GM10266 (cell line): Measurements from ENCODE around the gene PDE2A.

ENCODE experiments used
- DNase-seq: peaks from one replicate; pipeline ENCODE4 v3.0.0; 2012; ENCODE audit errors: extremely low spot score
- CTCF ChIP-seq: IDR thresholded peaks from 2 replicates; pipeline ENCODE4 v1.5.1; 2012; ENCODE audit warnings: mild to moderate bottlenecking, low read depth; ENCODE audit not compliant: control insufficient read depth, insufficient read depth; ENCODE audit errors: missing control alignments

The PDE2A gene

GRCh38 chr11:72676861-72677341 is 2.7 kb upstream of the PDE2A start:
- no peak for TF ChIP-seq CTCF
- peak; percentile 52 for DNase-seq

- TF ChIP-seq CTCF, result no peak
- no peak for DNase-seq
Measured at GRCh38 chr11:72675221-72675620, 999 bp upstream of the PDE2A start.

GRCh38 chr11:72673284-72673942 is 809 bp downstream of the PDE2A start:
- no peak for TF ChIP-seq CTCF
- DNase-seq, result no peak

- TF ChIP-seq CTCF, result no peak
- DNase-seq, result no peak
Measured at GRCh38 chr11:72672597-72673238, 1.5 kb downstream of the PDE2A start.

GRCh38 chr11:72671152-72672099 is 2.8 kb downstream of the PDE2A start:
- DNase-seq, result no peak
- TF ChIP-seq CTCF, result no peak

DNA sequence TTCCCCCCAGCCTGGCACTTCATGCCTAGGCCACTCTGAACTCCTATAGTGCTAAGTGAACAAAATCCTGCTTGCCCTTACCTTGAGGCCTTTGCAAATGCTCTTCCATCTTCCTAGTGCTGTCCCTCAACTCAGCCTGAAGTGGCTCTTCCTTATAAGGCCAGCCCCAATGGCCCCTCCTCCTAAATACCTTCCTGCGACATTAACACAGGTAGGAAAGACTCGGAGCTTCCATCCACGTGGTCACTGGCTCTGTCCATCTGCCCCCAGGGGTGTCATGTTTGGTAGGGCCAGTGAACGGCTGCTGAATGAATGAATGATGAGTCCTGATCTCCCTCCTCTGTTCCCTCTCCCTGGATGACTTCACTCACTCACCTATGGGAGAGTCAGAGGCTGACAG is 4.2 kb downstream of the PDE2A start:
- no peak for TF ChIP-seq CTCF
- no peak for DNase-seq
